ENCODE results near the gene MSRB3.
"Not testable (repeated sequence)": the region's sequence is repeated elsewhere in the genome, so short reads cannot be mapped to it uniquely, and the experiment has no call there.

The MSRB3 gene

DNA sequence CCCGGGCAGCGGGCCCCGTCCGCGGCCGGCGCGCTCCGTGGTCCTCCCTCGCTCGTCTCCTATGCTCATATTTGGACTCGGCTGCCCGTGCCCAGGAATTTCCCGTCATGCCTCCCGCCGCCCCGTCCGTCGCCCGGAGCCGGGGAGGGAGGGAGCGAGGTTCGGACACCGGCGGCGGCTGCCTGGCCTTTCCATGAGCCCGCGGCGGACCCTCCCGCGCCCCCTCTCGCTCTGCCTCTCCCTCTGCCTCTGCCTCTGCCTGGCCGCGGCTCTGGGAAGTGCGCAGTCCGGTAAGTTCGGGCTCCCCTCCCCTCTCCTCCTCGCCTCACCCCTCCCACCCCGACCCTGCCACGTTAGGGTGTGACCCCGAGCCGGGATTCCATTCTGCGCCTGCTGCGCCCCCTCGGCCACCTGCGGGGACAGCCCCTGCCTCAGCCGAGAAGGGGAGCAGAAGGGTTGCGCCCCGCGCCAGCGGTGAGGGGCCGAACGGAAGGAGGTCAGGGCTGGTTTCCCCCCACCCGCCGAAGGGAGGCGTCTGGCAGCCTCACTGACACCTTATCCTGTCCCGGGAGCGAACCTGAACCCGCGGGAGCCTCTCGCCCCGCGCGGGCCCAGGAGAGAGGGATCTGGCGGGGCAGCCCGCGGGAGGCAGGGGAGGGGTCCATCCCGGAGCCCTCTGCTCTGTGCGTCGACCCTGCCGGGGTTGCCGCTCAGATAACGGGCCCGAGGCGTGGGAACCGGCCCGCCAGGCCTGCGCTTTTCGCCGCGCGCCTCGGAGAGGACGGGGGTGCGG lies at the start of gene MSRB3:
MSRB3 (plus strand) TSS at position 108 of the 793 bp plus-strand sequence. CDS start 29,897 bp downstream, outside the sequence.
- peak; percentile 78 for DNase-seq (ENCODE audit: low spot score)

DNA sequence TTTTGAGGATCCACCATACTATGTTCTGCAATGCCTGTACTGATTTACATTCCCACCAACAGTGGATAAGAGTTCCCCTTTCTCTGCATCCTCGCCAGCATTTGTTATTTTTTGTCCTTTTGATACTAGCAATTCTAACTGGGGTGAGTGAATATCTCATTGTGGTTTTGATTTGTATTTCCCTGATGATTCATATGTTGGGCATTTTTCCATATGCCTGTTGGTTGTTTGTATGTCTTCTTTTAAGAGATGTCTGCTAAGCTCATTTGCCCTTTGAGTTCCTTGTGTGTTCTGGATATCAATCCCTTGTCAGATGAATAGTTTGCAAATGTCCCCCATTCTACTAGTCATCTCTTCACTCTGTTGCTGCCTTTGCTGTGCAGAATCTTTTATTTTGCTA lies 49.0 kb upstream of the MSRB3 start:
- no peak for DNase-seq (ENCODE audit: low spot score)

DNA sequence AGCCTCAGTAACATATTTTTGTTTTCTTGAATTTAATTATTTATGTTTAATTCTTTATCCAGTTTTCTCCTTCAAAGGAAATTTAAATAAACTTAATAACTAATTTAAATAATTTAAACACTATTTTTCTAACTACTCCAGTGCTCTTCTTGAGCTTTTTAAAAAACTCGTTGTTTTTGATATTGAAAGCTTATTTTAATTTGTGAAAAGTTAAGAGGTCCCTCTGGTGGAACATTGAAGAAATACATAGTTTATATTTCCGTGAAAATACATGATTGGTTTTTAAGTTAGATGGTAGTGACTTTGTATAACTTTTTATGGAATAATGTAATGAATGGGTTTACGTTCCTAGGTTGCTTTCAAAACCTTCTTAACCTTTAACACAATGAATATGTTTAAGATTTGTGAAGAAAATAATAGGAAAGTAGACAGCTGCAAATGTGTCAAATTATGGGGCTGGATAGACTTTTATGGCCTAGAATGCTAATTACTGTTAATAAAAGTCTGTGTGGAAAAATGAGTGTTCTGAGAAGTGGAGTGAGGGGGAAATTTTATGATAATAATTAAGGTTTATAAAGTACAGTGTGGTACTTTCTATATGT lies 45.9 kb upstream of the MSRB3 start:
- peak; percentile 6 for DNase-seq (ENCODE audit: low spot score)

- DNase-seq (ENCODE audit: low spot score) = no peak
Observed at GRCh38 chr12:65237153-65237552, 41.3 kb upstream of the MSRB3 start.

GRCh38 chr12:65238609-65239008 lies 39.9 kb upstream of the MSRB3 start:
- DNase-seq (ENCODE audit: low spot score) = no peak

- DNase-seq (ENCODE audit: low spot score) = no peak
Observed at GRCh38 chr12:65248656-65249633, 29.5 kb upstream of the MSRB3 start.

- no peak for DNase-seq (ENCODE audit: low spot score)
Observed at GRCh38 chr12:65252515-65252914, 26.0 kb upstream of the MSRB3 start.

GRCh38 chr12:65257986-65258385 lies 20.5 kb upstream of the MSRB3 start:
- DNase-seq (ENCODE audit: low spot score) = no peak

DNA sequence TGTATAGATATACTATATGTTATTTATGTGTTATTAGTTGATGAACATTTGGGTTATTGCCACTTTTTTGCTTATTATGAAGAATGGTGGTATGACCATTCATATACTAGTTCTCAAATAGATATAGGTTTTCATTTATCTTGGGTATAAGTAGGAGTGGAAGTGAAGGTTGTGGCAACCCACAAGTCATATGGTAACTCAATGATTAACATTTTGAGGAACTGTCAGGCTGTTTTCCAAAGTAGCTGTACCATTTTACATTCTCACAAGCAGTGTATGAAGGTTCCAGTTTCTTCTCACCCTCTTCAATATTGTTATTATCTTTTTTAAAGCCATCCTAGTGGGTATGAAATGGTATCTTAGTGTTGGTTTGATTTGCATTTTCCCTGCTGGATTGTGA lies 19.0 kb upstream of the MSRB3 start:
- DNase-seq (ENCODE audit: low spot score) = no peak

DNA sequence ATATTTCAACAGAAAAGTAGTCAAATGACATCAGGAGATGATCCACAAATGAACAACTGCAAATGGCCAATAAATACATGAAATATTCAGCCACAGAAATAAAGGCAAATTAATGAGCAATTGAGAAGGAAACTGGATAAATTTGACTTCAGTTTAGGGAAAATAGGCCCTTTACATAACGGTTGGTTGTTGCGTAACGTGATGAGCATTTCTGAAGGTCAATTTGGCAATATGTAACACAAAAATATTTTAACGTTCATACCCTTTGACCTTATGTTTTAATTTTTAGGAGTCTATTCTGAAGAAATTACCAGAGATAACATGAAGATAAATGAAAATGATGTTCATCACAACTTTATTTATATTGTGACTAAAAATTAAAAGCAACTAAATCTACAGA lies 14.7 kb upstream of the MSRB3 start:
- no peak for DNase-seq (ENCODE audit: low spot score)

- DNase-seq (ENCODE audit: low spot score) = no peak
Observed at GRCh38 chr12:65266408-65266807, 12.1 kb upstream of the MSRB3 start.

DNA sequence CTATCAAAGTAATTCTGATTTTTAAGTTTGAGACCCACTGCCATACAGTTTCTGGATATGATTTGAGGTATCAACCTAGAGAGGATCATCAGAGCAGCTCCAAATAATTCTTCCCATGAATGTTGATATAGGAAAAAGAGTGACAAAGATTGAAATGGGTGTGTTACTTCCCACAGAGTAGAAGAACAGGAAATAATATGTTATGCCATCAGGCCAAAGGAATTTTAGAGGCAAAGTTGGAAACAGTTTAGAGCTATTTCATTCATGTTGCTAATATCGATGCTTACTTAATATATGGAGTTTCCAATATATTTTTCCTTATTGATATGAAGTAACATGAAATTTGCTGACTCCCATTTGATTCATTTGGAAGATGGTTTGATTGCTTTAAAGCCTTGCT lies 8.9 kb upstream of the MSRB3 start:
- DNase-seq (ENCODE audit: low spot score) = no peak

DNA sequence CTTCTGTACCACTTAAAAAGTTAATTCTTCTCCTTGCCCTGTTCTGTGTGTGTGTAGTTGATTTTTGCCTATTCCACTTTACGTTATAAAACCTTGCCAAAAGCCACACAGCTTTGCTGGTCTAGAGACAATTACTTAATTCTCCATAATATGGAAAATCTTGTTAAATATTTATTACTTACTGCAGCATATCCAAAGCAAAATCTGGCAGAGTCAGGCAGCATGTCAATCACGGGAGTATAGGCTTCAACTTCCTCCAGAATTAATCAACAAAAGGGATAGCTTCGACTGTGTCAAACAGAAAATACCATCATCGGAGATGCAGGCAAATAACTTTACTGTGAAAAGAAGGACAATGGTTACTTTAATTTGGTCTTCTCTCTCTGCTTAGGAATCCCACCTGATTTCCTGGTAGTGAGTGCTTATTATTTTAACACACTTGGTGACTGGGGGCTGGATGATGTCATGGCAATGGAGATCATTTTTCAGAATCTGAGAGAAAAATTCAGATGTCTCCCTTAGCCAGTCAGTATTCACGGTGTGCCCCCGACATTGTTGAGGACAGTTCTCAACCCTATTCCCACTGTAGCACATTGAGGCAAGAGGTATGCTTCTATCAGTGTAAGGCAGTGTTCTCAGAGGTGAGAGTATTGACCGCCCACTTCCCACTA lies 3.7 kb upstream of the MSRB3 start:
- no peak for DNase-seq (ENCODE audit: low spot score)

DNA sequence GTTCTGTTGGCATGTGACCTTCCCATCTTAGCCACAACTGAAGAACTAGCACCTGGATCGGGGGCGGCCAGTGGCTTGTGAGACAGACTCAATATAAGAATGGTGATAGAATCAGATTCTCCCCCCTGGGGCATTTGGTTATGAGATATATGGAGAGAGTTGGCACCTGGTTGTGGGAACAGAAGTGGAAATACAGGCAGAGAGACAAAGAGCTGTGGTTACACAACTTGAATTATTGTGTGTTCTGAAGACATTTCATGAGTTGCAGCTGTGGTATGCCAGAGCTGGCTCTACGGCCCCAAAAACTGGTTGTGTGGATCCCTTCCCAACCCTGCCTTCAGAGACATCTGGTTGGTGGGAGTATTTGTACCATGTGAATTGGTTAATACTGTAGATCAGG lies 2.9 kb upstream of the MSRB3 start:
- no peak for DNase-seq (ENCODE audit: low spot score)

GRCh38 chr12:65276916-65277530 lies 1.5 kb upstream of the MSRB3 start:
- no peak for DNase-seq (ENCODE audit: low spot score)

DNA sequence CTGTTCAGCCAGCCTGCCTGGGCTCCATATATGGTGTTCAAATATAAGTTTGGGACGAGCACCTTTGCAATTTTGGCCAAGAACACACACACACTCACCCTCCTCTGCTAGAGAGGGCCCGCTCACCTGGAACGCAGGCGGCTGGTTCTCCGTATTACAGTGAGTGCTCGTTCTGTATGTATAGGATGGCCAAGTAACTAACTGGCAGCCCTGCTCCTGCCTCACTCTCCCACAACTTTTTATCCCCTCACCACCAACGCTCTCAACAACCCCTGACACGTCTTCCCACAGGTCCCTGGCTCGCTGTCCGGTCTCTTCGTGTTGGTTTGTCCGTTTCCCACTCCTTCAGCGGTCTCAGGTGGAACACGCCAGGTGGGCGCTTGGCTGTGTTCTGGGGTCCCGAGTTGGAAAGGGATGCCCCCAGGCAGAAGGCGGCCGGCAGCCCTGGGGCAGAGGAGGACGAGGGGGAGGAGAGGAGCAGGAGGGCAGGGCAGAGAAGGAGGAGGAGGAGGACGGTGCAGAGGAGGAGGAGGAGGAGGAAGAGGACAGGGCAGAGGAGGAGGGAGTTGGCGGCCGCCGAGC lies 398 bp upstream of the MSRB3 start:
- no peak for DNase-seq (ENCODE audit: low spot score)

DNA sequence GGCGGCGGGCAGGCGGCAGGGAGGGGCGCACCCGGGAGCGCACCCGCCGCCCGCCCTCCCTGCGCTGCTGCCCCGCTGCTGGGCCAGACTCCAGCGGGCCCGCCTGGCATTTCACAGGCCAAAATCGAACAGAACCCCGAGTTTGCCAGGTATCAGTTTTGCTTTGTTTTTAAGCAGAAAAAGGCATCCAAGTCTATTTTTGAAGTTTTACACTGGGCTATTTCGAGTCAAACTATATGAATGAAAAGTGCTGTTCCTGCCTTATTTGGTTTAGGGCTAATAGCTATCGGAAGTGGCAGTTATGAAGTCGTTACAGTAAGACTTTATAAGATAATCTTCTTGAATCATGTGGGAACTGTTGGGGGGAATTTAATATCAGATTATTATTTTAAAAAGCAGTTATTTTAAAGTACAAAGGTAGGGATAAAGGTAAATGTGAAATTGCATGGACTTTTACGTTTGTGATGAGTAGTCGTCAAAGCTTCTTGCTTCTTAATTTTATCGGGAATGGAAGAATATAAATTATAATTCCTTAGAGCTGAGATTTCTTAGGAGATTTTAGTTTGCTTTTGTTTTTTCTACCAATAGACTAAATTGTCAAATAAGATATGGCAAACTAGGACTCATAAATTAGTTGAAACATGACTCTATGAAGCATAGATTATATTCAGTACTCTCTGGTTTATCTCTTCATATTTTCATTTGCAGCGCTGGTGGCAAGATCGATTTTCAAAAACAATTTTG lies 1.1 kb downstream of the MSRB3 start:
- no peak for DNase-seq (ENCODE audit: low spot score)

- DNase-seq (ENCODE audit: low spot score) = no peak
Observed at GRCh38 chr12:65280306-65280705, 1.8 kb downstream of the MSRB3 start.

- DNase-seq (ENCODE audit: low spot score) = no peak
Observed at GRCh38 chr12:65282840-65283239, 4.4 kb downstream of the MSRB3 start.

DNA sequence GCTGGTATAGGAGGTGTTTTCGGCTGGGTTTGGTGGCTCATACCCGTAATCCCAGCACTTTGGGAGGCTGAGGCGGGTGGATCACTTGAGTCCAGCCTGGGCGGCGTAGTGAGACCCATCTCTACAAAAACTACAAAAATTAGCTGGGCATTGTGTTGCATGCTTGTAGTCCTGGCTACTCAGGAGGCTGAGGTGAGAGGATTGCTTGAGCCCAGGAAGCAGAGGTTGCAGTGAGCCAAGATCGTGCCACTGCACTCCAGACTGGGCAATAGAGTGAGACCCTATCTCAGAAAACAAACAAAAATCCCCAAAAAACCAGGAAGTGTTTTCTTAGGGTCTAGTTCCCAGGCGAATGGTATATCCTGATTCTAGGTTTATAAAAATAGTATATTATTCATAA lies 7.0 kb downstream of the MSRB3 start:
- not testable (repeated sequence) for DNase-seq (ENCODE audit: low spot score)

- DNase-seq (ENCODE audit: low spot score) = no peak
Observed at GRCh38 chr12:65287426-65287825, 8.9 kb downstream of the MSRB3 start.
